ENCODE measurements around the gene PDZD2. TPM values are rescaled to one million over a fixed set of nuclear protein-coding genes. Genes with fewer than 3 reads are reported as not detected.

The PDZD2 gene
- total and polyA plus RNA-seq, 7 donors: 1.2 to 11.7 (median 7.1) TPM

DNA sequence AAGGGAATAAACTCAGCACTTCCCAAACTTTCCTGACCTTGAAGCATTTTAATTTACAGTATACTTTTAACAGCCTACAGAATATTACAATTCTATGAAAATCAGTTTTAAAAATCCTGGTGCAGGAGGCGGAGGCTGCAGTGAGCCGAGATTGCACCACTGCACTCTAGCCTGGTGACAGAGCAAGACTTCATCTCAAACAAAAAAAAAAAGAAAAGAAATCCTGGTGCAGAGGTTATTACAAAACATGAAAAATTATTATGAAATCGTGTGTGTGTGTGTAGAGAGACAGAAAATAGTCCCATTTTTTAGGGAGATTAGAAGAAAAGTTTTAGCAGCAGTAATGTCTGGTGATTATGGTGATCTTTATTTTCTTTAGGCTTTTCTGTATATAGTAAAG is 508.3 kb downstream of the PDZD2 start:
- Histone ChIP-seq H3K9me3 (no peaks in the 10 kb centered on the region), H3K27me3 (no peaks in the 10 kb centered on the region), H3K27ac (no peak overlapping the region), H3K4me3 (no peak overlapping the region), H3K36me3 (no peaks in the 10 kb centered on the region), H3K4me1 (peaks cover 0 to 85% (median 73%) of the 10 kb centered on the region in 4 donors)
- 59 to 77% methylated on average over 3 of the region's 3 CpGs for WGBS, 2 donors
- TF ChIP-seq POLR2AphosphoS5 (IDR thresholded peaks at IDR 0.05) (no peak), CTCF (IDR thresholded peaks at IDR 0.05) (no peak), EP300 (IDR thresholded peaks at IDR 0.05) (no peak), POLR2A (IDR thresholded peaks at IDR 0.05) (no peak)
- intact Hi-C loops (cut with DNase I): no loop called here
- no peak for DNase-seq

DNA sequence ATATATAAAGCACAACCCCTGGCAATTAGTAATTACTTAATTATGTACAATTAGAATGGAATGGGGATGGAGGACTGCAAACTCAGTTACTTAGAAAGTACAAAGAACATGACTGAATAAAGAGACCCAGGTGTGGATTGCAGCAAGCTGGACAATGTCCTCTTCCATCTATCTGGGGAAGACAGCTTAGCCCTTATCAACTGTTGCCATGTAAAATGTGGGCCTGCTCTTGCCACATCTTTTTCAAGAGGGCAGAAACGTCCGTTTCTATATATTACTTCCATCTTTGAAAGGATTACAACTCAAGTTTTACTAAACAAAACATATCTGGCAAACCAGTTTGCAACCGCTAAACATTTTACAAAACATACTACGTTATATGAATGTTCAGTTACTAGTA is 509.0 kb downstream of the PDZD2 start:
- no peak for DNase-seq
- Histone ChIP-seq H3K36me3 (no peaks in the 10 kb centered on the region), H3K4me1 (peaks cover 0 to 92% (median 78%) of the 10 kb centered on the region in 4 donors), H3K27ac (peak overlapping the region in 1 of 4 donors; percentile 4), H3K27me3 (no peaks in the 10 kb centered on the region), H3K9me3 (no peaks in the 10 kb centered on the region), H3K4me3 (no peak overlapping the region)
- 88 to 90% methylated on average over 4 of the region's 4 CpGs for WGBS, 2 donors
- intact Hi-C loops (cut with DNase I): no loop called here
- TF ChIP-seq POLR2AphosphoS5 (IDR thresholded peaks at IDR 0.05) (no peak), POLR2A (IDR thresholded peaks at IDR 0.05) (no peak)

GRCh38 chr5:32150366-32150765 is 511.4 kb downstream of the PDZD2 start:
- WGBS, 2 donors: 89 to 95% methylated on average over 1 of the region's 1 CpG
- Histone ChIP-seq H3K4me1 (peaks cover 0 to 91% (median 80%) of the 10 kb centered on the region in 4 donors), H3K27ac (peak overlapping the region in 1 of 4 donors; percentile 22), H3K4me3 (no peak overlapping the region), H3K9me3 (no peaks in the 10 kb centered on the region), H3K27me3 (no peaks in the 10 kb centered on the region), H3K36me3 (no peaks in the 10 kb centered on the region)
- no peak for DNase-seq
- TF ChIP-seq CTCF (IDR thresholded peaks at IDR 0.05): no peak
- no peak for TF ChIP-seq POLR2A (IDR thresholded peaks at IDR 0.05)
- no peak for TF ChIP-seq EP300 (IDR thresholded peaks at IDR 0.05)
- TF ChIP-seq POLR2AphosphoS5 (IDR thresholded peaks at IDR 0.05): no peak
- intact Hi-C loops (cut with DNase I): no loop called here

DNA sequence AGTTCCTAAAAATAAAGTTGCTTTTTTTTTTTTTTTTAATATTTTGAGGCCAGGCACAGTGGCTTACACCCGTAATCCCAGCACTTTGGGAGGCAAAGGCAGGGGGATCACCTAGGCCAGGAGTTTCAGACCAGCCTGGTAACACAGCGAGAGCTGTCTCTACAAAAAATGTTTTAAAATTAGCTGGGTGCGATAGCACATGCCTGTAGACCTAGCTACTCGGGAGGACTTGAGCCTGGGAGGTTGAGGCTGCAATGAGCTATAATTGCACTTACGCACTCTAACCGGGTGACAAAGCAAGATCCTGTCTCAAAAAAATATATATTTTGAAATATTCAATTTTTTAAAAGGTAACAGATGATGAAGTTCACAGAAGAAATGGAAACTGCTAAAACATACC is 512.3 kb downstream of the PDZD2 start:
- Histone ChIP-seq H3K4me1 (peaks cover 0 to 84% (median 74%) of the 10 kb centered on the region in 4 donors), H3K9me3 (no peaks in the 10 kb centered on the region), H3K27ac (peak overlapping the region in 1 of 4 donors; percentile 22), H3K36me3 (no peaks in the 10 kb centered on the region), H3K27me3 (no peaks in the 10 kb centered on the region), H3K4me3 (no peak overlapping the region)
- WGBS, 2 donors: 94% methylated on average over 6 of the region's 6 CpGs
- DNase-seq: no peak
- TF ChIP-seq POLR2AphosphoS5 (IDR thresholded peaks at IDR 0.05): no peak
- no peak for TF ChIP-seq POLR2A (IDR thresholded peaks at IDR 0.05)
- TF ChIP-seq EP300 (IDR thresholded peaks at IDR 0.05): no peak
- TF ChIP-seq CTCF (IDR thresholded peaks at IDR 0.05): no peak
- intact Hi-C loops (cut with DNase I): no loop called here

- 61 to 66% methylated on average over 3 of the region's 3 CpGs for WGBS, 2 donors
- Histone ChIP-seq H3K27ac (peak overlapping the region in 2 of 4 donors; percentile 17 to 37), H3K4me1 (peaks cover 0 to 86% (median 77%) of the 10 kb centered on the region in 4 donors), H3K9me3 (no peaks in the 10 kb centered on the region), H3K27me3 (no peaks in the 10 kb centered on the region), H3K36me3 (no peaks in the 10 kb centered on the region), H3K4me3 (no peak overlapping the region)
- intact Hi-C loops (cut with DNase I): no loop called here
- no peak for DNase-seq
- peak in 1 of 4 donors; percentile 33 for TF ChIP-seq POLR2AphosphoS5 (IDR thresholded peaks at IDR 0.05)
- TF ChIP-seq POLR2A (IDR thresholded peaks at IDR 0.05): no peak
- TF ChIP-seq EP300 (IDR thresholded peaks at IDR 0.05): no peak
- no peak for TF ChIP-seq CTCF (IDR thresholded peaks at IDR 0.05)
Observed at GRCh38 chr5:32153723-32154122, 514.8 kb downstream of the PDZD2 start.

Measured in sigmoid colon (tissue), 7 donors.